OCI-LY1 (cell line): ENCODE results near the gene LAMB3.

Experiments used
- H2AFZ ChIP-seq: fragments of 200-600 bp; sonication (generic), shearing (Covaris generic); 2 replicates; pipeline ENCODE4 v1.6.0; 2014; ENCODE audit warnings: antibody characterized with exemption, mild to moderate bottlenecking, low read length
- H3F3A ChIP-seq: fragments of 200-600 bp; sonication (generic), shearing (Covaris generic); 2 replicates; pipeline ENCODE4 v1.6.0; 2014; ENCODE audit warnings: mild to moderate bottlenecking, antibody characterized with exemption, low read length, moderate library complexity; ENCODE audit not compliant: insufficient read depth
- H3K27ac ChIP-seq: fragments of 200-600 bp; sonication (generic); 2 replicates; pipeline ENCODE4 v1.5.1; 2014; ENCODE audit warnings: low read length, mixed run types, mild to moderate bottlenecking, low read depth; ENCODE audit not compliant: poor library complexity, severe bottlenecking
- H3K27me3 ChIP-seq: fragments of 200-600 bp; sonication (generic); 2 replicates; pipeline ENCODE4 v1.6.0; 2014; ENCODE audit warnings: antibody characterized with exemption, mild to moderate bottlenecking, low read length, moderate library complexity; ENCODE audit not compliant: insufficient read depth
- H3K36me3 ChIP-seq: fragments of 200-600 bp; sonication (generic); 2 replicates; pipeline ENCODE4 v1.6.1; 2014; ENCODE audit warnings: mild to moderate bottlenecking, antibody characterized with exemption, low read length, moderate library complexity, mixed read lengths; ENCODE audit not compliant: insufficient read depth
- H3K4me1 ChIP-seq: fragments of 200-600 bp; sonication (generic); 2 replicates; pipeline ENCODE4 v1.5.1; 2014; ENCODE audit warnings: mild to moderate bottlenecking, low read length, moderate library complexity; ENCODE audit not compliant: insufficient read depth, severe bottlenecking
- H3K4me2 ChIP-seq: fragments of 200-600 bp; sonication (generic), shearing (Covaris generic); 2 replicates; pipeline ENCODE4 v1.6.1; 2014; ENCODE audit warnings: low read length
- H3K4me3 ChIP-seq: fragments of 200-600 bp; sonication (generic); 2 replicates; pipeline ENCODE4 v1.5.1; 2014; ENCODE audit warnings: low read length, low read depth, mild to moderate bottlenecking, mixed read lengths; ENCODE audit not compliant: poor library complexity, severe bottlenecking
- H3K79me2 ChIP-seq: fragments of 200-600 bp; shearing (Covaris generic); 2 replicates; pipeline ENCODE4 v1.6.1; 2016; ENCODE audit warnings: mixed run types, low read length, mixed read lengths; ENCODE audit not compliant: insufficient read depth
- H3K9ac ChIP-seq: fragments of 200-600 bp; sonication (generic), shearing (Covaris generic); 2 replicates; pipeline ENCODE4 v1.6.1; 2014; ENCODE audit warnings: mild to moderate bottlenecking, low read length, mixed read lengths
- H3K9me2 ChIP-seq: fragments of 200-600 bp; sonication (generic), shearing (Covaris generic); 2 replicates; pipeline ENCODE4 v1.6.1; 2014; ENCODE audit warnings: low read depth, mild to moderate bottlenecking, low read length, mixed read lengths
- H3K9me3 ChIP-seq: fragments of 200-600 bp; shearing (Covaris generic); 2 replicates; pipeline ENCODE4 v1.6.1; 2014; ENCODE audit warnings: low read length, mixed read lengths
- H4K20me1 ChIP-seq: fragments of 200-600 bp; sonication (generic), shearing (Covaris generic); 2 replicates; pipeline ENCODE4 v1.6.0; 2016; ENCODE audit warnings: mild to moderate bottlenecking, low read length; ENCODE audit not compliant: insufficient read depth
- CTCF ChIP-seq: fragments of 200-600 bp; sonication (generic), shearing (Covaris generic); IDR thresholded peaks from 2 replicates; pipeline ENCODE4 v1.5.1; 2017; ENCODE audit warnings: mild to moderate bottlenecking, antibody characterized with exemption, low read length, moderate library complexity, mixed read lengths
- EZH2 ChIP-seq: fragments of 200-600 bp; sonication (generic), shearing (Covaris generic); IDR thresholded peaks from 2 replicates; pipeline ENCODE4 v1.8.0; 2017; ENCODE audit warnings: borderline replicate concordance, mixed run types, mild to moderate bottlenecking, antibody characterized with exemption, low read length, moderate library complexity, mixed read lengths

The LAMB3 gene

DNA sequence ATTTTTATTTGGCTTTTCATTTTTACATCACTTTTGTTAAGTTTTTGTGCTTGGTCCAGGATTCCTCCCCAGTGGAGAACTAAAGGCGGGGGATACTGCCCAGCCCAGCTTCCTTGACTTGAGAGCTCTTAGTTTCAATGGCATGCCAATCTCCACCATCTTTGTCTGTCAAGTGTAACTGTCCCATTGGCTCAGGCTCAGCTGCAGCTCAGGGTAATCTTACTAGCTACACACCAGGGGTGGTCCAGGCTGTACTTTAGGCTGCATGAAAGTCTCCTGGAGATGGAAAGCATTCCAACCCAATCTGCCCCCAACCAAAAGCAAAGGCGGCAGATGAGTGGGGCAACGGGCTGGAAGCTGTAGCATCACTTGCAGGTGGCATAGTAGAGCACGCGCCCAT is 37.3 kb downstream of the LAMB3 start:
- H3K36me3 ChIP-seq = no peaks in the 10 kb centered on the region
- H3K4me3 ChIP-seq = no peak overlapping the region
- no peak overlapping the region for H2AFZ ChIP-seq
- H3F3A ChIP-seq = no peaks in the 10 kb centered on the region
- TF ChIP-seq EZH2 = no peak
- no peak for TF ChIP-seq CTCF
- no peak overlapping the region for H3K9ac ChIP-seq
- H3K9me2 ChIP-seq = no peaks in the 10 kb centered on the region
- H4K20me1 ChIP-seq = no peaks in the 10 kb centered on the region
- no peaks in the 10 kb centered on the region for H3K4me1 ChIP-seq
- H3K4me2 ChIP-seq = no peak overlapping the region
- H3K79me2 ChIP-seq = no peaks in the 10 kb centered on the region
- no peaks in the 10 kb centered on the region for H3K9me3 ChIP-seq
- H3K27ac ChIP-seq = no peak overlapping the region
- no peaks in the 10 kb centered on the region for H3K27me3 ChIP-seq

DNA sequence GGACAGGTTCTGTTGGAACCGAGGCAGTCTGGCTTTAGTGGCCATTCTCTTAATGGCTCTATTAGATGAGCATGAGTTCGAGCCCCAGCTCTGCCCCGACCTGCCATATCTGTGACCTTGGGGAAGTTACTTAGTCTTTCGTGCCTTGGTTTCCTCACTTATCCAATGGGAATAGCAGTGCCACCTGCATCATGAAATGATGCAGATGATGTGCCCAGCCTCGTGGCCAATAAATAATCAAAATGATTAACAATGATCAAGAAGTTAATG is 38.1 kb downstream of the LAMB3 start:
- Histone ChIP-seq H2AFZ (no peak overlapping the region), H3K79me2 (no peaks in the 10 kb centered on the region), H3K36me3 (no peaks in the 10 kb centered on the region), H3K9me3 (no peaks in the 10 kb centered on the region), H4K20me1 (no peaks in the 10 kb centered on the region), H3K4me1 (no peaks in the 10 kb centered on the region), H3K9ac (no peak overlapping the region), H3K27me3 (no peaks in the 10 kb centered on the region), H3K4me2 (no peak overlapping the region), H3K9me2 (no peaks in the 10 kb centered on the region), H3K4me3 (no peak overlapping the region), H3F3A (no peaks in the 10 kb centered on the region), H3K27ac (no peak overlapping the region)
- TF ChIP-seq EZH2 = no peak
- TF ChIP-seq CTCF = no peak

GRCh38 chr1:209613400-209614150 is 38.6 kb downstream of the LAMB3 start:
- Histone ChIP-seq H3K4me2 (no peak overlapping the region), H3K27ac (no peak overlapping the region), H3K36me3 (no peaks in the 10 kb centered on the region), H4K20me1 (no peaks in the 10 kb centered on the region), H3K9me3 (no peaks in the 10 kb centered on the region), H2AFZ (no peak overlapping the region), H3K27me3 (no peaks in the 10 kb centered on the region), H3K9ac (no peak overlapping the region), H3F3A (no peaks in the 10 kb centered on the region), H3K4me3 (no peak overlapping the region), H3K4me1 (no peaks in the 10 kb centered on the region), H3K9me2 (no peaks in the 10 kb centered on the region), H3K79me2 (no peaks in the 10 kb centered on the region)
- no peak for TF ChIP-seq EZH2
- TF ChIP-seq CTCF = no peak
